Vagina (tissue), 2 donors: ENCODE data around the gene RFWD3. TPM values are rescaled to one million over a fixed set of nuclear protein-coding genes. Genes with fewer than 3 reads are reported as not detected.

ENCODE experiments used
- DNase-seq, 2 donors: peaks; one replicate each; pipeline ENCODE4 v3.0.0-alpha.2; 2017; ENCODE audit errors: extremely low spot score in 2 of 2
- H3K27ac ChIP-seq: fragments of 200-600 bp; sonication (generic); one replicate; pipeline ENCODE4 v1.5.1; 2019
- H3K27me3 ChIP-seq: fragments of 200-600 bp; sonication (generic); one replicate; pipeline ENCODE4 v1.5.1; 2019
- H3K36me3 ChIP-seq, 2 donors: fragments of 200-600 bp; sonication (generic); one replicate each; pipeline ENCODE4 v1.5.1; 2017 to 2019
- H3K4me1 ChIP-seq: fragments of 200-600 bp; sonication (generic); one replicate; pipeline ENCODE4 v1.5.1; 2019
- H3K4me3 ChIP-seq, 2 donors: fragments of 200-600 bp; sonication (generic); 1 replicate in 1 of 2; 2 replicates in 1 of 2; pipeline ENCODE4 v1.5.1; 2016 to 2019
- H3K9me3 ChIP-seq: fragments of 200-600 bp; sonication (generic); one replicate; pipeline ENCODE4 v1.5.1; 2019
- POLR2A ChIP-seq, 2 donors: fragments of 450-650 bp; IDR thresholded peaks; one replicate each; pipeline ENCODE4 v1.6.1; 2017; ENCODE audit warnings: antibody characterized with exemption in 2 of 2, mild to moderate bottlenecking in 2 of 2, moderate library complexity in 2 of 2
- POLR2AphosphoS5 ChIP-seq, 2 donors: sonication (generic); formaldehyde crosslinking; IDR thresholded peaks; one replicate each; pipeline ENCODE4 v1.9.0; 2017; ENCODE audit warnings: antibody characterized with exemption in 2 of 2, mild to moderate bottlenecking in 2 of 2, low read depth in 1 of 2; ENCODE audit not compliant: insufficient read depth in 1 of 2
- intact Hi-C: fragments of 100-400 bp; cut with DNase I; formaldehyde crosslinking; loops from one replicate; pipeline ENCODE4 v1.15.1; 2023
- total RNA-seq: library from RNA; depleted of rRNA; stranded (reverse); fragments of >200 nt; gene quantifications from one replicate; pipeline ENCODE4 v1.2.3, GENCODE V29; 2016
- TF ChIP-seq, protein P1 (sequence below), 3 experiments: fragments of 450-650 bp in 2 of 3; fragments of 200-600 bp in 1 of 3; sonication (generic) in 1 of 3; IDR thresholded peaks; one replicate each; pipeline ENCODE4 v1.5.1; 2017 to 2019; ENCODE audit warnings: antibody characterized with exemption in 3 of 3, mild to moderate bottlenecking in 2 of 3, moderate library complexity in 2 of 3

Gene RFWD3
- total RNA-seq, 1 donor from 2014 or later: 36.3 TPM

DNA sequence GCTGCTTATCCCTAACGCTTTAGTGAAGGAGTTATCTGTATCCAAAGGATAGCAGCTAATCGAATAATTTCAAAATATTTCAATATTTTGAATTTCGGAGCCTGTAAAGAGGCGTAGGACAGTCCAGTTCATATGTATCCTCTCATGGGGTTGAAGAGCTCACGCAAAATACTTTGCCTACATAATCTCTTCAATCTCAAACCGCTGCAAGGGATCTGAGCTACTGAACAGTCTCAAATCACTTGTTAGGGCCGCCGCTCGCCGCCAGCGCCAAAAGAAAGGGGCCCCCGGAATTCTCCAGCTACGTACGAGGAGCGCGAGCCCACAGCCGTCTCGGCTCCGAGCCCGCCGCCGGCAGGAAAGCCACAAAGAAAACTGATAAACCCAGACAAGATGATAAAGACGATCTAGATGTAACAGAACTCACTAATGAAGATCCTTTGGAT, 601 bp upstream of the RFWD3 start:
- no peak for DNase-seq
- TF ChIP-seq, protein P1, sequence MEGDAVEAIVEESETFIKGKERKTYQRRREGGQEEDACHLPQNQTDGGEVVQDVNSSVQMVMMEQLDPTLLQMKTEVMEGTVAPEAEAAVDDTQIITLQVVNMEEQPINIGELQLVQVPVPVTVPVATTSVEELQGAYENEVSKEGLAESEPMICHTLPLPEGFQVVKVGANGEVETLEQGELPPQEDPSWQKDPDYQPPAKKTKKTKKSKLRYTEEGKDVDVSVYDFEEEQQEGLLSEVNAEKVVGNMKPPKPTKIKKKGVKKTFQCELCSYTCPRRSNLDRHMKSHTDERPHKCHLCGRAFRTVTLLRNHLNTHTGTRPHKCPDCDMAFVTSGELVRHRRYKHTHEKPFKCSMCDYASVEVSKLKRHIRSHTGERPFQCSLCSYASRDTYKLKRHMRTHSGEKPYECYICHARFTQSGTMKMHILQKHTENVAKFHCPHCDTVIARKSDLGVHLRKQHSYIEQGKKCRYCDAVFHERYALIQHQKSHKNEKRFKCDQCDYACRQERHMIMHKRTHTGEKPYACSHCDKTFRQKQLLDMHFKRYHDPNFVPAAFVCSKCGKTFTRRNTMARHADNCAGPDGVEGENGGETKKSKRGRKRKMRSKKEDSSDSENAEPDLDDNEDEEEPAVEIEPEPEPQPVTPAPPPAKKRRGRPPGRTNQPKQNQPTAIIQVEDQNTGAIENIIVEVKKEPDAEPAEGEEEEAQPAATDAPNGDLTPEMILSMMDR (IDR thresholded peaks at IDR 0.05): no peak
- TF ChIP-seq POLR2A (IDR thresholded peaks at IDR 0.05) (no peak), POLR2AphosphoS5 (IDR thresholded peaks at IDR 0.05; ENCODE audit: insufficient read depth in 1 of 2, low read depth in 1 of 2) (no peak)
- intact Hi-C loops: no loop called here
- H3K36me3 ChIP-seq: peaks cover 0 to 14% of the 10 kb centered on the region in 2 donors
- H3K27me3 ChIP-seq: no peaks in the 10 kb centered on the region
- peak overlapping the region; percentile 71 for H3K27ac ChIP-seq
- no peaks in the 10 kb centered on the region for H3K9me3 ChIP-seq
- peak overlapping the region; percentile 71 to 97 for H3K4me3 ChIP-seq
- H3K4me1 ChIP-seq: peaks cover 18% of the 10 kb centered on the region

DNA sequence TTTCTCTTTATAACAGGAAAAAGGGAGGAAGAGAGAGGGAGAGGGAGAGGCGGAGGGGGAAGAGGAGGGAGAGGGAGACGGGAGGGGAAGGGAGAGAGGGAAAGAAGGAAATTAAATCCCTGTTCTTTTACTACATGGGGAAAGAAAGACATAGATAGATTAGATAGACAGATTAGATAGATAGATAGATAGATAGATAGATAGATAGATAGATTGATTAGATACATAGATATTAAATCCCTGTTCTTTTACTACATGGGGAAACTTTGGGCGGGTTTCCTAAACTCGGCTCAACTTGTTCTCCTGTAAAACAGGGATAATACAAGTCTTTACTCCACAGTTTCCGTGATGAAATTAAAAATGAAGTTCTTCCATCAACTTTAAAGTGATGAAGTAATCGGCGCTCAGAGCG, 661 bp downstream of the RFWD3 start:
- H3K27ac ChIP-seq: peak overlapping the region; percentile 71
- TF ChIP-seq, protein P1 (IDR thresholded peaks at IDR 0.05): no peak
- TF ChIP-seq POLR2AphosphoS5 (IDR thresholded peaks at IDR 0.05; ENCODE audit: insufficient read depth in 1 of 2, low read depth in 1 of 2): no peak
- no peak for TF ChIP-seq POLR2A (IDR thresholded peaks at IDR 0.05)

DNA sequence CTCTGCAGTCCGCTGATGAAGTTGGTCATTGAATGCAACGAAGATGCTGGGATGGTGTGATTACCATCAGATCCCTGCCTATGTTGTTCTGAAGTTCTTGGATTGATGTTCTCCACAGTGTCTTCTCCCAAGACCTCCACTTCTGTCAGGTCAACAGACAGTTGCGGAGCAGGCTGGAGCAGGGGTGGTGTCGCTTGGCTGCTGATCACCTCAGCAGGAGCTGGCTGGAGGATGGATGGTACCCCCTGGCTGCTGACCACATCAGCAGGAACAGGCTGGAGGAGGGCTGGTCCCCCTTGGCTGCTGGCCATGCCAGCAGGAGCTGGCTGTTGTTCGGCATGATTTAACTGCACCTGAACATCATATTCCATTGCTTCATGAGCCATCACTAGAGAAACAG, 5.6 kb downstream of the RFWD3 start:
- TF ChIP-seq POLR2A (IDR thresholded peaks at IDR 0.05): no peak
- no peak for TF ChIP-seq POLR2AphosphoS5 (IDR thresholded peaks at IDR 0.05; ENCODE audit: insufficient read depth in 1 of 2, low read depth in 1 of 2)
- TF ChIP-seq, protein P1 (IDR thresholded peaks at IDR 0.05): no peak
- Histone ChIP-seq H3K9me3 (no peaks in the 10 kb centered on the region), H3K27ac (no peak overlapping the region), H3K4me1 (peaks cover 43% of the 10 kb centered on the region), H3K4me3 (no peak overlapping the region), H3K36me3 (peaks cover 0 to 37% of the 10 kb centered on the region in 2 donors), H3K27me3 (no peaks in the 10 kb centered on the region)
- DNase-seq: no peak
- intact Hi-C loops: no loop called here

More for the DNA sequence above, 661 bp downstream of the RFWD3 start:
- intact Hi-C loops: no loop called here
- no peaks in the 10 kb centered on the region for H3K9me3 ChIP-seq
- no peaks in the 10 kb centered on the region for H3K27me3 ChIP-seq
- no peak for DNase-seq
- H3K36me3 ChIP-seq: peaks cover 0 to 17% of the 10 kb centered on the region in 2 donors
- H3K4me1 ChIP-seq: peaks cover 18% of the 10 kb centered on the region
- H3K4me3 ChIP-seq: peak overlapping the region; percentile 71 to 97

DNA sequence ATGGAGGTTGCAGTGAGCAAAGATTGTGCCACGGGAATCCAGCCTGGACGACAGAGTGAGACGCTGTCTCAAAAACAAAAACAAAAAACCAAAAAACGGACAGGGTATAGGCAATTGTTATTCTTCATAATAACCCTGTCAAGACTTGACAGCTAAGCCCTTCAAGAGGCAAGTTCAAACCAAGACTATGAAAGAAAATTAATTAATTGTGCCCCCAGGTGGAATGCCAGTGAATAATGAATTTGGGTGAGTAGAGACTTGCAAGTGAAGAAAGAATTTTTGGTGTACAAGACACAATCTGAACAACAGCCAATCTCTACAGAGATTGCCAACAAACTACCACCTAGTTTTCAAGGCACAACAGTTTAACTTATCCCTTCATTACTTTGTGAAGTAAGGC, 6.3 kb downstream of the RFWD3 start:
- Histone ChIP-seq H3K36me3 (peaks cover 0 to 37% of the 10 kb centered on the region in 2 donors), H3K27ac (no peak overlapping the region)

DNA sequence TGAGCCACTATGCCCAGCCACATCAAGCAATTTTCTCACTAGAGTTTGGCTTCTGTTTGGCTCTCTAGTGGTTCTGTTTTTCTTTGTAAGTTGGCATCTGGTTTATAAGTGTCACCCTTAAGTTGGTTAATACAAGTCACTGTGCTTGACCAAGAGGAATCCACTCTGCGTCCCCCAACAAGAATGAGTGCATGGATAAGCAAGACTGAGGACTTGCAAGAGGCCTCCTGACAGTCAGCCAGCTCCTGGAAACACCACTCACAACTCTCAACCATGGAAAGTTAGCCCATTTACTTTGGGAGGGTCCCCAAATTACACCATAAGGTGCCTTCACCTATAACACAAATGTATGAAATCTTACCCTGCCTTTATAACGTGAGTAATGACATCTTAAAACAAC, 7.6 kb downstream of the RFWD3 start:
- Histone ChIP-seq H3K27me3 (no peaks in the 10 kb centered on the region), H3K36me3 (peaks cover 0 to 33% of the 10 kb centered on the region in 2 donors), H3K9me3 (no peaks in the 10 kb centered on the region), H3K4me3 (no peak overlapping the region), H3K27ac (no peak overlapping the region), H3K4me1 (peaks cover 31% of the 10 kb centered on the region)
- intact Hi-C loops: no loop called here
- TF ChIP-seq POLR2A (IDR thresholded peaks at IDR 0.05): no peak
- DNase-seq: no peak

More for the DNA sequence above, 6.3 kb downstream of the RFWD3 start:
- TF ChIP-seq POLR2AphosphoS5 (IDR thresholded peaks at IDR 0.05; ENCODE audit: insufficient read depth in 1 of 2, low read depth in 1 of 2): no peak
- TF ChIP-seq, protein P1 (IDR thresholded peaks at IDR 0.05): no peak
- Histone ChIP-seq H3K9me3 (no peaks in the 10 kb centered on the region), H3K4me3 (no peak overlapping the region), H3K27me3 (no peaks in the 10 kb centered on the region), H3K4me1 (peaks cover 37% of the 10 kb centered on the region)
- no peak for DNase-seq
- intact Hi-C loops: no loop called here
